ENCODE measurements around the gene CPT2. TPM values are rescaled to one million over a fixed set of nuclear protein-coding genes. Genes with fewer than 3 reads are reported as not detected.

The CPT2 gene
- total and polyA plus RNA-seq, 9 of the 15 experiments (the other 6 are each of a cell fraction or from before 2014, with no cell fraction given), result 7.6 to 25.1 (median 16.8) TPM

- TF ChIP-seq RREB1 (CRISPR knock-in tag; IDR thresholded peaks at IDR 0.05) (0 out of 2 replicates have a peak, but pooled peaks have one; percentile 29), ZNF77 (CRISPR knock-in tag; IDR thresholded peaks at IDR 0.05) (no peak), ASH1L (IDR thresholded peaks at IDR 0.05; ENCODE audit: borderline replicate concordance, low read depth, partially characterized antibody) (no peak), AFF1 (IDR thresholded peaks at IDR 0.05; ENCODE audit: low read depth in 1 of 2, partially characterized antibody in 2 of 2) (no peak), EHMT2 (IDR thresholded peaks at IDR 0.05) (no peak), ZNF445 (CRISPR knock-in tag; IDR thresholded peaks at IDR 0.05; ENCODE audit: low read depth) (no peak), FOXK1 (CRISPR knock-in tag; IDR thresholded peaks at IDR 0.05; ENCODE audit: borderline replicate concordance) (no peak), CBFB (CRISPR knock-in tag; IDR thresholded peaks at IDR 0.05) (no peak), RBM17 (IDR thresholded peaks at IDR 0.05; ENCODE audit: borderline replicate concordance, low read depth, low read length) (no peak), ZNF644 (tag; IDR thresholded peaks at IDR 0.05; ENCODE audit: low read depth) (no peak), TCF7 (IDR thresholded peaks at IDR 0.05; ENCODE audit: borderline replicate concordance) (no peak), PPARD (CRISPR knock-in tag; IDR thresholded peaks at IDR 0.05) (no peak), SRSF9 (IDR thresholded peaks at IDR 0.05; ENCODE audit: borderline replicate concordance, low read depth, low read length) (no peak), TAF15 (IDR thresholded peaks at IDR 0.05; ENCODE audit: low read depth, low read length) (no peak), ZNF143 (CRISPR knock-in tag; IDR thresholded peaks at IDR 0.05) (no peak)
- TF ChIP-seq, protein P1, sequence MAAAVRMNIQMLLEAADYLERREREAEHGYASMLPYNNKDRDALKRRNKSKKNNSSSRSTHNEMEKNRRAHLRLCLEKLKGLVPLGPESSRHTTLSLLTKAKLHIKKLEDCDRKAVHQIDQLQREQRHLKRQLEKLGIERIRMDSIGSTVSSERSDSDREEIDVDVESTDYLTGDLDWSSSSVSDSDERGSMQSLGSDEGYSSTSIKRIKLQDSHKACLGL (CRISPR knock-in tag; IDR thresholded peaks at IDR 0.05; ENCODE audit: borderline replicate concordance, poor library complexity, severe bottlenecking), result no peak
- TF ChIP-seq, protein P2, sequence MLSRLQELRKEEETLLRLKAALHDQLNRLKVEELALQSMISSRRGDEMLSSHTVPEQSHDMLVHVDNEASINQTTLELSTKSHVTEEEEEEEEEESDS (CRISPR knock-in tag; IDR thresholded peaks at IDR 0.05), result no peak
Measured at GRCh38 chr1:53196485-53197290, at the start of gene CPT2 (continued).
